Measurements from ENCODE around the gene SMCR8. TPM values are rescaled to one million over a fixed set of nuclear protein-coding genes. Genes with fewer than 3 reads are reported as not detected.

The SMCR8 gene
- total RNA-seq, 1 experiment from 2014 or later, result 28.4 TPM

- Histone ChIP-seq H3K4me1 (no peaks in the 10 kb centered on the region), H3K4me3 (ENCODE audit: low read depth, low read length) (no peak overlapping the region), H3K27me3 (replicated peaks; ENCODE audit: control insufficient read depth, insufficient read depth, low read length) (no peaks in the 10 kb centered on the region), H3K36me3 (ENCODE audit: control insufficient read depth, insufficient read depth, low read length) (peaks cover 8% of the 10 kb centered on the region), H3K9me3 (no peaks in the 10 kb centered on the region)
- ChIA-PET CTCF (no interaction called here), POLR2A (no interaction called here)
- Mint-ChIP-seq H3K27me3 (ENCODE audit: insufficient read depth, unreplicated experiment) (no peaks in the 10 kb centered on the region), H3K9me3 (ENCODE audit: unreplicated experiment) (no peaks in the 10 kb centered on the region), H3K4me3 (ENCODE audit: unreplicated experiment) (no peak overlapping the region), H3K4me1 (ENCODE audit: low read depth, unreplicated experiment) (no peaks in the 10 kb centered on the region), H3K27ac (ENCODE audit: unreplicated experiment) (no peak overlapping the region), H3K36me3 (ENCODE audit: insufficient read depth, unreplicated experiment) (peaks cover 78% of the 10 kb centered on the region)
- no TSS peak for BruUV-seq (replicated peaks)
- no peak for DNase-seq
- no peak for TF ChIP-seq CTCF (IDR thresholded peaks at IDR 0.05; ENCODE audit: insufficient read depth in 1 of 2, low read depth in 1 of 2, low read length in 1 of 2, severe bottlenecking in 1 of 2, unreplicated experiment in 1 of 2)
- intact Hi-C loops (cut with micrococcal nuclease; ENCODE audit: unreplicated experiment), result no loop called here
Measured at GRCh38 chr17:18326039-18326438, 10.9 kb downstream of the SMCR8 start.

- Mint-ChIP-seq H3K9me3 (ENCODE audit: unreplicated experiment) (no peaks in the 10 kb centered on the region), H3K4me3 (ENCODE audit: unreplicated experiment) (no peak overlapping the region), H3K4me1 (ENCODE audit: low read depth, unreplicated experiment) (no peaks in the 10 kb centered on the region), H3K36me3 (ENCODE audit: insufficient read depth, unreplicated experiment) (peaks cover 81% of the 10 kb centered on the region), H3K27me3 (ENCODE audit: insufficient read depth, unreplicated experiment) (no peaks in the 10 kb centered on the region), H3K27ac (ENCODE audit: unreplicated experiment) (no peak overlapping the region)
- ChIA-PET POLR2A (no interaction called here), CTCF (interaction anchor here (0.7 kb wide), 1 partner anchor 47 kb away, joined by 3 read pairs; no protein-coding TSS in a partner anchor)
- no peak for DNase-seq
- no peak overlapping the region for H3K4me3 ChIP-seq (ENCODE audit: low read depth, low read length)
- BruUV-seq (replicated peaks), result no TSS peak
- H3K36me3 ChIP-seq (ENCODE audit: control insufficient read depth, insufficient read depth, low read length), result peaks cover 8% of the 10 kb centered on the region
- intact Hi-C loops (cut with micrococcal nuclease; ENCODE audit: unreplicated experiment), result no loop called here
- H3K4me1 ChIP-seq, result no peaks in the 10 kb centered on the region
- no peak for TF ChIP-seq CTCF (IDR thresholded peaks at IDR 0.05; ENCODE audit: insufficient read depth in 1 of 2, low read depth in 1 of 2, low read length in 1 of 2, severe bottlenecking in 1 of 2, unreplicated experiment in 1 of 2)
- no peaks in the 10 kb centered on the region for H3K9me3 ChIP-seq
- H3K27me3 ChIP-seq (replicated peaks; ENCODE audit: control insufficient read depth, insufficient read depth, low read length), result no peaks in the 10 kb centered on the region
Measured at GRCh38 chr17:18326572-18326971, 11.5 kb downstream of the SMCR8 start.

GRCh38 chr17:18327093-18327492 is 12.0 kb downstream of the SMCR8 start:
- Histone ChIP-seq H3K36me3 (ENCODE audit: control insufficient read depth, insufficient read depth, low read length) (peaks cover 8% of the 10 kb centered on the region), H3K4me3 (ENCODE audit: low read depth, low read length) (no peak overlapping the region), H3K9me3 (no peaks in the 10 kb centered on the region), H3K4me1 (no peaks in the 10 kb centered on the region), H3K27me3 (replicated peaks; ENCODE audit: control insufficient read depth, insufficient read depth, low read length) (no peaks in the 10 kb centered on the region)
- H3K4me1 Mint-ChIP-seq (ENCODE audit: low read depth, unreplicated experiment), result no peaks in the 10 kb centered on the region
- H3K27me3 Mint-ChIP-seq (ENCODE audit: insufficient read depth, unreplicated experiment), result no peaks in the 10 kb centered on the region
- BruUV-seq (replicated peaks), result no TSS peak
- no peak overlapping the region for H3K4me3 Mint-ChIP-seq (ENCODE audit: unreplicated experiment)
- no peak for TF ChIP-seq CTCF (IDR thresholded peaks at IDR 0.05; ENCODE audit: insufficient read depth in 1 of 2, low read depth in 1 of 2, low read length in 1 of 2, severe bottlenecking in 1 of 2, unreplicated experiment in 1 of 2)
- H3K27ac Mint-ChIP-seq (ENCODE audit: unreplicated experiment), result no peak overlapping the region
- POLR2A ChIA-PET, result no interaction called here
- CTCF ChIA-PET, result interaction anchor here (0.7 kb wide), 1 partner anchor 46 kb away, joined by 3 read pairs; no protein-coding TSS in a partner anchor
- no peaks in the 10 kb centered on the region for H3K9me3 Mint-ChIP-seq (ENCODE audit: unreplicated experiment)
- no peak for DNase-seq
- intact Hi-C loops (cut with micrococcal nuclease; ENCODE audit: unreplicated experiment), result no loop called here
- H3K36me3 Mint-ChIP-seq (ENCODE audit: insufficient read depth, unreplicated experiment), result peaks cover 86% of the 10 kb centered on the region
